Activated gamma-delta T cell treated with anti-CD3 and anti-CD28 coated beads, Interleukin-2, amount 50 U/mL, for 16 hours (primary cell): Measurements from ENCODE around the gene ADAM12.

Experiments
- DNase-seq: peaks from one replicate; pipeline ENCODE4 v3.0.0-alpha.2; 2020; ENCODE audit warnings: low read depth

Gene ADAM12

GRCh38 chr10:126081841-126082466, 306.3 kb downstream of the ADAM12 start:
- no peak for DNase-seq

GRCh38 chr10:126080879-126081411, 307.3 kb downstream of the ADAM12 start:
- no peak for DNase-seq

DNA sequence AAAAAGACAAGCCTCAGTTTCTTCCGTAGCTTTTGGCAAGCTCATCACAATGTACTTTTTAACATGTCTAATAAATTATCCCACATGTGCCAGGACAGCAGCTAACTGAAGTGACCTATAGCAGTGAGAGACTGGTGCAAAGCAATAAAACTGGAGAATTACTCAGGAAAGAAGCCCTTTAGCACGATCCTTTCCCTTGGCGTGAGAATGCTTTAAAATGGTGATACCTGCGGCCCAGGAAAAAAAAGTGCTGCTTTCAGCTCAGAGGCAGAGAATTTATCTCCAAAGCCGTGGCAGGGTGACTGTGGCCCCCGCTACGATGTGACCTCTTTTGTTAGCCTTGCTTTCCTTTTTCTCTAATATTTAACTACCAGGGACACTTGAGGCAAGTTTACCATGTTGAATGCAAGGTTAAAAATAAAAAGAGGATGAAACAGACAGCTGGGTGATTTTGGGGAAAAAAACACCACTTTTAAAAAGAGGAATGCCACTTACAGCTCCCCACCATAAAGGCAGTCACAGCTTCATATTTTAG, 307.9 kb downstream of the ADAM12 start:
- DNase-seq, result no peak

- no peak for DNase-seq
Observed at GRCh38 chr10:126075009-126075408, 313.3 kb downstream of the ADAM12 start.

GRCh38 chr10:126074291-126074690, 314.0 kb downstream of the ADAM12 start:
- no peak for DNase-seq

DNA sequence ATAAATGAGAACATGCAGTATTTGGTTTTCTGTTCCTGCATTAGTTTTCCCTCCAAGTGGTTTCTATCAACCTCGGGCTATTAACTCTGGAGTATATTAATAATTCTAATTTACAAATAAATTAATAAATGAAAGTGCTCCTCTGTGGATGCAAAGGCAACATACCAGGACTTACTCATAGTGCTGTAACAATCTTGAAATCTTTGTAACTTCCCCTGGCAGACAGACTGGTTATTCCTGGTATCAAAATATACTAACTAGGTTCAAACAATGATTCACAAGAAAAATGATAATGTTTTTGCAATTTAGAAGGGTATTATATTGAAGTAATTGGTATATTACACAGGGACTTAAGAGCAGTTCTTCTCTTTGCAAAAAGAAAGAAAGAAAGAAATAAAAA, 314.7 kb downstream of the ADAM12 start:
- no peak for DNase-seq

GRCh38 chr10:126072622-126073021, 315.7 kb downstream of the ADAM12 start:
- no peak for DNase-seq

DNA sequence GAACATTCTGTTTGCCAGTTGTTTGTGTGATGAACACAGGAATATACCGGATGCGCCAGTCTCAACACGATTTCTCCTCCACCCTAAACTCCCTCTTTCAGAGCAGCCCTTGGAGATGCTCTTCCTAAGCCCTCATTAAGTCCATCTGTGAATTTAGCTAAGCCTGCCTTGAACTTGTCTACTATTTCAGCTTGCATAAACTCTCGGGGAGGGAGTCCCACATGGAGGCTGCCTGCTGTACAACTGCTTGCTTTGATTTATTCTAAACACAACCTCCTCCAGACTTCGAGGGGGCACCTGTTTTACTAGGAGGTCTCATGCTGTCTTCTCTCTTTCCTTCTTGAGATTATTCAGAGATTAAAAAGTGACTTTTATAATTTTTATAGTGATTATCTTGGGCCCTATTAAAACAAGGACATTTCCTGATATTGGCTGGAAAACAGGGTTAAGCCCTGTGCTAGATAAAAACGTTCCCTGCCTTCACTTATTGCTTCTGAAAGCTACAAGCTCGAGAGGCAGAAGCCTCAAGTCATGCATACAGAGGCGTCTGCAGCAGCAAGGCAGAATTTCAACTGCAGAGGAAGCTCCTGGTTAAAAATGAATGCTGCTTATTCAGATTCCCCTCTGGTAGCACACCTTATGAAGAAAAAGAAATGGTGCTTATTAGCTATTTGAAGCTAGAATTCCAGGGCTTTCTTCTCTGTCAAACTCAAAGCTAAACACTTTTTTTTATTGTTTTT, 317.6 kb downstream of the ADAM12 start:
- no peak for DNase-seq

DNA sequence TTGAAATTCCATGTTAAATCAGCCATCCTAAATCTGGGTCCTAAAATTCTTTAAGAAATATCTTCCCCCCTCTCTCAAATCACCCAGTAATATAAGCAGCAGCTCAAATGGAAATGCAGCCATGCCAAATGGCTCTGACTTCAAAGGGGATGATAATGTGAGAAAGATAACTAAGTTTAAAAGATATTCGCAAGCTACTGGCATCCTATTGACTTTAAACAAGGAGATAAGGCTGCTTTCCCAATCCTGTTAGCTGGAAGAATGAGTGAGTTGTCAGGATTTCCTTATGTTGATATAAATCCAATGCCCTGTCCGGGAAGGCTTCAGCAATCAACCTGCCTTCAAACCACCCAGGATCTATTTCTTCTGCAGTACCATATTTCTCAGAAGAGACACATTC, 320.0 kb downstream of the ADAM12 start:
- DNase-seq, result no peak

- no peak for DNase-seq
Observed at GRCh38 chr10:126066456-126066855, 321.8 kb downstream of the ADAM12 start.

- no peak for DNase-seq
Observed at GRCh38 chr10:126065751-126066377, 322.4 kb downstream of the ADAM12 start.

DNA sequence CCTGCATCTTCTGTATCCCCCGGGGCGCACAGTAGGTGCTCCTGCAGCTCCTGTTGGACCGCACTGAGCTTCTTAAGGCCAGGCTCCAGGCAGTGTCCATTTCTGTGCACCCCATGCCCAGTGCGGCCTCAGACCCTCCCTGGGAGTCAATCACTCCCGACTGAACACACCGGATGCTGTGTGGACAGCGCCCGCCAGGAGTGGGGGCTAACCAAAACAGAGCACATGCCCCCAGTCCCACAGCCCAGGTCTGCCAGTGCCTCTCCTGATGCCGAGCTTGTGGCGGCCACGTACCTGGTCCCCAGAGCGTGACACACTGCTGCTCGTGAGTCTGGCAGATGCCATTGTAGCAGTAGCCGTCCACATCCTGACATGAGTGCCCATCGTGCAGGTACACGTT, 323.8 kb downstream of the ADAM12 start:
- no peak for DNase-seq

GRCh38 chr10:126063353-126063791, 324.9 kb downstream of the ADAM12 start:
- no peak for DNase-seq

DNA sequence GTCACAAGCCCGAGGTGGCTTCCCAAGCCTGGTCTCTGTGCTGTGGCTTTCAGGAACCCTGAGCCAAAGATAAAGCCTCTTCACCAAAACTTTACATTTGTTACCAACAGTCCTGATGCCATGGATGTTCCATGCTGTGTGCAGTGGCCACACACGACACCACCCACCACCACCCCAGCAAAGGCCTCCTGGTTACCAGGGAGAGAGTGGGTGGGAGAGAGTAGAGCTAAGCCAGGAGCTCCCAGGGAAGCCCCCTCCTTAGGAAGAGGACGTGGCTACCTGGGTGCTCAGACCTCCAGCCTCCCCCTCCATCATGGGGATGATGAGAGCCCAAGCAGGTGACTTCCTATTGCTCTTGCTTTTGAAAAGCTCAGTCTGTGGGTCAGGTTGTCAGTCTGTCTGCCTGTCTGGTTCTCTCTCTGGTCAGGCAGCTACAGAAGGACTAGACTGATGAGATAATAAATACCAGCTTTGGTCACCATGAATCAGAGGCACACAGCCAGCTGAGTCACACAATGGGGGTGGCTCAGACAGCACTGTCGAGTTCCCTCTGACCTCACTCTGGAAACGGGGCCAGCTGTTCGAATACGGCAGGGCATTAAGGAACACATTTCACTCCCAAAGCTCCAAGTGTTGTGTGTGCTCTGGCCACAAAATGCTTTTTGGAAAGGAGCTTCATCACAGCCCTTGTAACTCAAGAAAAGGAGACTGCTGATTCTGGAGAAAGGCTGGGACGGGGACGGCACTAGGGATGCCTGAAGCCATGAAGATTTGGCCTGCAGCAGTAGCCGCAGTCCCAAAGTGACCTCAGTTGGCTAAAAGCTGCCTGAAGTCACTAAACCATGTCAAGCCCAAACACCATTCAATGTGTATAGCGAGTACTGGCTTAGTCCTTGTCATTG, 325.9 kb downstream of the ADAM12 start:
- DNase-seq, result no peak

DNA sequence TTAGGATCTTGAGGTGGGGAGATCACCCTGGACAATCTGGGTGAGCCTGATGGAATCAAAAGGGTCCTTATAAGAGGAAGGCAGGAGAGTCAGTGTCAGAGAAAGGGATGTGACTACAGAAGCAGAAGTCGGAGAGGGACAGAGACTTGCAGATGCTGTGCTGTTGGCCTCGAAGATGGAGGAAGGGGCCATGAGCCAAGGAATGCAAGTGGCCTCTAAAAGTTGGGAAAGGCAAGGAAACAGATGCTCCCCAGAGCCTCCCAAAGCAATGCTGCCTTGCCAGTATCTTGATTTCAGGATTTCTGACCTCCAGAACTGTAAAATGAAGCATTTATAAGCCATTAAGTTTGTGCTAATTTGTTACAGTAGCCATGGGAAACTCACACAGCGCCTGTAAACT, 326.8 kb downstream of the ADAM12 start:
- DNase-seq, result no peak

GRCh38 chr10:126060261-126060931, 327.9 kb downstream of the ADAM12 start:
- no peak for DNase-seq

DNA sequence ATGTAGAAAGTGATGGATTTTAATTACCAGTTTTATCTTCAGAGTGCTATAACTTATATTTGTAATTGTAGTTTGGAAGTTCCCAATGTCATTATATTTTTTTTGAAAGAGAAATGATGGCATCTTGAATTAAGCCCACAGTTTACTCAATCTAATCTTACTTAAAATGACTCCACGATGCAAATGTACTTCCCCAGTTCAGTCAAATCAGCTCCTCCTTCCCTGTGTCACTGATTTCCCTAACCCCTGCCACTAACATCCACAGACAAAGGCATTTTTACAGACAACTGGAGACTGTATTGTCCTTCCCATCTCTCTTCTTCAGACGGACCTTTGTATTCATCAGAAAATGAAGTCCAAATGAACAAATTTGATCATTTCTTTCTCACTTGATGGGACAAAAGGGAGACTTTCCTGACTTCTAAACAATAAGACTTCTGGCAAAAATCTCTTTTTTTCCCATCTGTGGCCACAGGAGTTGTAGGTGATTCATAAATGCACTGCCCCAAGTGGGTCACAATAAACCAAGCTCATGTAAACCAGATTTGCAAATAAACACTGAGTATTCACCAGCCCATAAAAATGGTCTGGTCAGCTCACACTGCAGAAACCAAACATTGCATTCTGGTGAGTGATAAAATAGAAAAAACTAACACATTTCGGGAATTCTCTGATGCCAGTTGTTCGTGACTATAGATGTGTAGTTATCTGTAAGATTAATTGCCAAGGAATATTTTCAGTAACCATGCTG, 329.0 kb downstream of the ADAM12 start:
- DNase-seq, result no peak

DNA sequence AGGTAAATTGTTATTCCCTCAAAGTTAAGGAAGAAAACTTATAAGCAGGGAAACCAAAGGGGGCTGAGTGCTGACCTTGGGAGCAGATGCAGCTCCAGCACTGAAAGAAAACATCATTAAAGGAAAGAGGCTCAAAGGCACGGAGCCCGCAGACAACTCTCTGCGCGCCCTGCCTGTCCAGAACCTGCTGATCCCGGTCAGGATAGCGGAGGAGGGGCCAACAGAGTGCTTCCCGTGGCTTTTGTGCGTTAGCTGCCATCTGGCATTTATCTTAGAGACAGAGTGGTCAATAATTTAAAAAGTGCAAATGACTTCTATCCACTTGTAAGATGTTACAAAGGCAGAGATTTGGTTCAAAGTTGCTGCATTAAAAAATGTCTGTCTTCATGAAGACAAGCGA, 329.8 kb downstream of the ADAM12 start:
- no peak for DNase-seq

GRCh38 chr10:126058104-126058503, 330.2 kb downstream of the ADAM12 start:
- no peak for DNase-seq

DNA sequence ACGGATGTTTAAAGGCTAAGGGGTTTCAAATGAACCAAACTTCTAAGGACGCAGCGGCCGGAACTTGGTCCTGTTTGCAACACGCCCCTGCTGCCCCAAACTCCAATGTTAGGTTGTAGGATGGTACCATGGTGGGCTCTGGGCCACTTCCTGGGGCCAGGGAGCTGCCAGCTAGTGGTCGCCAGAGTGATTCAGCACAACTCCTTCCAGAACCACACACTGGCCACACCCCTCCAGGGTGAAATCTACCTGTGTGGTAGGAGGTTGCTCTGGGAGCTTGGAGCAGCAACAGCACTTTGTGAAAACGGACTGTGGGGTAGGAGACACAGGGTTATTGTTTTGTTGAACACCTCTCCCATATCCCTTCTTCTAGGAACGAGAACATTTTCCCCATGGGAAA, 330.8 kb downstream of the ADAM12 start:
- DNase-seq, result no peak
